HepG2 (cell line): ENCODE results near the gene CDH1. TPM values are rescaled to one million over a fixed set of nuclear protein-coding genes. Genes with fewer than 3 reads are reported as not detected.

Source experiments
- KAT7 ChIP-seq: IDR thresholded peaks from 2 replicates; pipeline ENCODE4 v1.6.1; 2018; ENCODE audit warnings: borderline replicate concordance, missing compliant biosample characterization
- NCOA5 ChIP-seq: sonication (generic); formaldehyde crosslinking; IDR thresholded peaks from 2 replicates; pipeline ENCODE4 v1.4.0; 2020; ENCODE audit warnings: missing genetic modification reagents
- PHF20 ChIP-seq: sonication (generic); formaldehyde crosslinking; IDR thresholded peaks from 2 replicates; pipeline ENCODE4 v1.5.0; 2020; ENCODE audit warnings: mild to moderate bottlenecking, missing genetic modification reagents
- PHF21A ChIP-seq: sonication (generic); formaldehyde crosslinking; IDR thresholded peaks from 2 replicates; pipeline ENCODE4 v1.5.0; 2020; ENCODE audit warnings: mild to moderate bottlenecking, missing genetic modification reagents
- RORA ChIP-seq: sonication (generic); formaldehyde crosslinking; IDR thresholded peaks from 2 replicates; pipeline ENCODE4 v1.5.0; 2020; ENCODE audit warnings: mild to moderate bottlenecking, missing genetic modification reagents, moderate library complexity
- SRSF1 ChIP-seq: fragments of 200-400 bp; formaldehyde crosslinking; optimal IDR thresholded peaks from 2 replicates; pipeline ENCODE3; 2017; ENCODE audit warnings: mild to moderate bottlenecking, low read depth, low read length, moderate library complexity
- ZC3H13 ChIP-seq: sonication (generic); formaldehyde crosslinking; IDR thresholded peaks from 2 replicates; pipeline ENCODE4 v1.8.1; 2023; ENCODE audit warnings: mild to moderate bottlenecking, missing genetic modification reagents, moderate library complexity
- ZNF496 ChIP-seq: sonication (generic); formaldehyde crosslinking; IDR thresholded peaks from 2 replicates; pipeline ENCODE4 v1.8.1; 2023; ENCODE audit warnings: mild to moderate bottlenecking, moderate library complexity, missing genetic modification reagents; ENCODE audit not compliant: insufficient replicate concordance
- ZNF543 ChIP-seq: sonication (generic); formaldehyde crosslinking; IDR thresholded peaks from 2 replicates; pipeline ENCODE4 v1.4.0; 2020; ENCODE audit warnings: mild to moderate bottlenecking, missing genetic modification reagents
- ZNF549 ChIP-seq: sonication (generic); formaldehyde crosslinking; IDR thresholded peaks from 2 replicates; pipeline ENCODE4 v1.5.0; 2020; ENCODE audit warnings: missing genetic modification reagents
- ZNF703 ChIP-seq: sonication (generic); formaldehyde crosslinking; IDR thresholded peaks from 2 replicates; pipeline ENCODE4 v1.5.1; 2020; ENCODE audit warnings: missing genetic modification reagents, mild to moderate bottlenecking, moderate library complexity, borderline replicate concordance
- ZNF709 ChIP-seq: sonication (generic); formaldehyde crosslinking; IDR thresholded peaks from 2 replicates; pipeline ENCODE4 v1.5.0; 2020; ENCODE audit warnings: mild to moderate bottlenecking, missing genetic modification reagents
- ZNF720 ChIP-seq: sonication (generic); formaldehyde crosslinking; IDR thresholded peaks from 2 replicates; pipeline ENCODE4 v1.4.0; 2020; ENCODE audit warnings: missing genetic modification reagents
- ZSCAN9 ChIP-seq: IDR thresholded peaks from 2 replicates; pipeline ENCODE4 v1.6.1; 2016; ENCODE audit warnings: borderline replicate concordance
- polyA plus RNA-seq, 8 experiments: library from polyadenylated mRNA; depleted of rRNA in 3 of 8; stranded (reverse) in 7 of 8; unstranded in 1 of 8; fragments of >200 nt; fragmentation: Illumina TruSeq in 4 of 8; extraction: Trizol in 4 of 8; gene quantifications; 2 replicates each; pipeline versions ENCODE4 v1.2.1 to v1.2.3, GENCODE V29; 2011 to 2016; ENCODE audit warnings: low read depth in 4 of 8, missing spikeins in 1 of 8, mixed read lengths in 1 of 8; ENCODE audit not compliant: insufficient read depth in 1 of 8
- total RNA-seq, 5 experiments: library from RNA; depleted of rRNA; stranded (reverse); fragments of >200 nt; fragmentation: Illumina TruSeq; extraction: Trizol; gene quantifications; 2 replicates each; pipeline ENCODE4 v1.2.3, GENCODE V29; 2016; ENCODE audit warnings: low read depth in 1 of 5
- TF ChIP-seq, protein P1 (sequence below): sonication (generic); formaldehyde crosslinking; IDR thresholded peaks from 2 replicates; pipeline ENCODE4 v1.5.0; 2020; ENCODE audit warnings: mild to moderate bottlenecking, missing genetic modification reagents
- TF ChIP-seq, protein P2 (sequence below): sonication (generic); formaldehyde crosslinking; IDR thresholded peaks from 2 replicates; pipeline ENCODE4 v1.9.0; 2021; ENCODE audit warnings: missing genetic modification reagents, borderline replicate concordance
- TF ChIP-seq, protein P3 (sequence below): sonication (generic); formaldehyde crosslinking; IDR thresholded peaks from 2 replicates; pipeline ENCODE4 v1.4.0; 2020; ENCODE audit warnings: missing genetic modification reagents

Gene CDH1
- total and polyA plus RNA-seq, 2 of the 13 experiments (the other 11 are each of a cell fraction or from before 2014, with no cell fraction given) = 0.95 to 9.8 TPM

DNA sequence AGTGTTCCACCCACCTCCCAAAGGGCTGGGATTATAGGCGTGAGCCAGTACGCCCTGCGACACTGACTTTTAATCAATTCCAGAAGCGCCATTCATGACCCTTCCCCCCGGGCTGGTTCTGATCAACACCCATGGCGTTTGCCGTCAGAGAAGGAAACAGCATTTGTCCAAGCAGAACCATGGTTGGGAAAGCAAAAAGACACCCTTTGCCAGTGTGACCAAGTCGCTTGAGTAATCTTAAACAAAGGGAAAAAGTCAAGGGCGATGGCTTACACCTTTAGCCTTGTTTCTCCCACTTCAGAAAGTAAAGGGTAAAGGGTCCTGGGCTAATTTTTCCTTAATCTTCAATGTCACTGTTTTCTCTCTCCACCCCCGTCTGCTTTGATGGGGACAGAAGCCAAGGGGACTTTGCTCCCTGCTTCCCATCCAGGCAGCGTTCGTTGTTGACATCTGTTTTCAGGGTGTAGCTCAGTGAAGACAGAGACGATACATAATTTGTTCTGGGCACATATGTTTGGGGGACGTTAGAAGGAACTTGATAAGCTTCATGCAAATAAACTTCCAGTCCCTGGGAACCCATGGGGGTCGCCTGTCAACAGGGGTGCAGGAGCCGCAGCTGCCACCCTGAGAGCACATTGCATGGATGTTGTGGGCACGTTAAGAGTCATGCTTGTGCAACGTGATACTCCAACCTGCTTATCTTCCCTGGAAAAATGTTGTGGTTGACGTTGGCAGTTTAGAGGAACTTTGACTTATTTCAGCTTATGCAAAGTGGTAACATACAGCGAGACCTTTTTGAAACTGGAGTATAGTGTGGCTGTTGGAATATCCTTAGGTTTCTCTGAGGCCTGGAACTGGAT is 55.6 kb downstream of the CDH1 start (continued):
- TF ChIP-seq, protein P1, sequence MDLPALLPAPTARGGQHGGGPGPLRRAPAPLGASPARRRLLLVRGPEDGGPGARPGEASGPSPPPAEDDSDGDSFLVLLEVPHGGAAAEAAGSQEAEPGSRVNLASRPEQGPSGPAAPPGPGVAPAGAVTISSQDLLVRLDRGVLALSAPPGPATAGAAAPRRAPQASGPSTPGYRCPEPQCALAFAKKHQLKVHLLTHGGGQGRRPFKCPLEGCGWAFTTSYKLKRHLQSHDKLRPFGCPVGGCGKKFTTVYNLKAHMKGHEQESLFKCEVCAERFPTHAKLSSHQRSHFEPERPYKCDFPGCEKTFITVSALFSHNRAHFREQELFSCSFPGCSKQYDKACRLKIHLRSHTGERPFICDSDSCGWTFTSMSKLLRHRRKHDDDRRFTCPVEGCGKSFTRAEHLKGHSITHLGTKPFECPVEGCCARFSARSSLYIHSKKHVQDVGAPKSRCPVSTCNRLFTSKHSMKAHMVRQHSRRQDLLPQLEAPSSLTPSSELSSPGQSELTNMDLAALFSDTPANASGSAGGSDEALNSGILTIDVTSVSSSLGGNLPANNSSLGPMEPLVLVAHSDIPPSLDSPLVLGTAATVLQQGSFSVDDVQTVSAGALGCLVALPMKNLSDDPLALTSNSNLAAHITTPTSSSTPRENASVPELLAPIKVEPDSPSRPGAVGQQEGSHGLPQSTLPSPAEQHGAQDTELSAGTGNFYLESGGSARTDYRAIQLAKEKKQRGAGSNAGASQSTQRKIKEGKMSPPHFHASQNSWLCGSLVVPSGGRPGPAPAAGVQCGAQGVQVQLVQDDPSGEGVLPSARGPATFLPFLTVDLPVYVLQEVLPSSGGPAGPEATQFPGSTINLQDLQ (CRISPR knock-in tag) = 0 out of 2 replicates have a peak, but pooled peaks have one; percentile 60
- TF ChIP-seq, protein P2, sequence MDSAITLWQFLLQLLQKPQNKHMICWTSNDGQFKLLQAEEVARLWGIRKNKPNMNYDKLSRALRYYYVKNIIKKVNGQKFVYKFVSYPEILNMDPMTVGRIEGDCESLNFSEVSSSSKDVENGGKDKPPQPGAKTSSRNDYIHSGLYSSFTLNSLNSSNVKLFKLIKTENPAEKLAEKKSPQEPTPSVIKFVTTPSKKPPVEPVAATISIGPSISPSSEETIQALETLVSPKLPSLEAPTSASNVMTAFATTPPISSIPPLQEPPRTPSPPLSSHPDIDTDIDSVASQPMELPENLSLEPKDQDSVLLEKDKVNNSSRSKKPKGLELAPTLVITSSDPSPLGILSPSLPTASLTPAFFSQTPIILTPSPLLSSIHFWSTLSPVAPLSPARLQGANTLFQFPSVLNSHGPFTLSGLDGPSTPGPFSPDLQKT (CRISPR knock-in tag) = no peak
- TF ChIP-seq ZNF496 (CRISPR knock-in tag) (no peak), ZNF720 (CRISPR knock-in tag) (0 out of 2 replicates have a peak, but pooled peaks have one; percentile 16), ZNF543 (CRISPR knock-in tag) (no peak), PHF20 (CRISPR knock-in tag) (no peak), ZNF709 (CRISPR knock-in tag) (peak; percentile 65), ZC3H13 (no peak), ZNF703 (CRISPR knock-in tag) (peak; percentile 94; the same call in 1 of the 2 replicates), NCOA5 (CRISPR knock-in tag) (peak; percentile 60; the same call in 1 of the 2 replicates), RORA (CRISPR knock-in tag) (peak; percentile 86; the same call in 1 of the 2 replicates), KAT7 (CRISPR knock-in tag) (0 out of 2 replicates have a peak, but pooled peaks have one; percentile 18), ZSCAN9 (CRISPR knock-in tag) (peak; percentile 63; the same call in 1 of the 2 replicates), ZNF549 (no peak), PHF21A (CRISPR knock-in tag) (peak; percentile 98), SRSF1 (no peak)
- TF ChIP-seq, protein P3, sequence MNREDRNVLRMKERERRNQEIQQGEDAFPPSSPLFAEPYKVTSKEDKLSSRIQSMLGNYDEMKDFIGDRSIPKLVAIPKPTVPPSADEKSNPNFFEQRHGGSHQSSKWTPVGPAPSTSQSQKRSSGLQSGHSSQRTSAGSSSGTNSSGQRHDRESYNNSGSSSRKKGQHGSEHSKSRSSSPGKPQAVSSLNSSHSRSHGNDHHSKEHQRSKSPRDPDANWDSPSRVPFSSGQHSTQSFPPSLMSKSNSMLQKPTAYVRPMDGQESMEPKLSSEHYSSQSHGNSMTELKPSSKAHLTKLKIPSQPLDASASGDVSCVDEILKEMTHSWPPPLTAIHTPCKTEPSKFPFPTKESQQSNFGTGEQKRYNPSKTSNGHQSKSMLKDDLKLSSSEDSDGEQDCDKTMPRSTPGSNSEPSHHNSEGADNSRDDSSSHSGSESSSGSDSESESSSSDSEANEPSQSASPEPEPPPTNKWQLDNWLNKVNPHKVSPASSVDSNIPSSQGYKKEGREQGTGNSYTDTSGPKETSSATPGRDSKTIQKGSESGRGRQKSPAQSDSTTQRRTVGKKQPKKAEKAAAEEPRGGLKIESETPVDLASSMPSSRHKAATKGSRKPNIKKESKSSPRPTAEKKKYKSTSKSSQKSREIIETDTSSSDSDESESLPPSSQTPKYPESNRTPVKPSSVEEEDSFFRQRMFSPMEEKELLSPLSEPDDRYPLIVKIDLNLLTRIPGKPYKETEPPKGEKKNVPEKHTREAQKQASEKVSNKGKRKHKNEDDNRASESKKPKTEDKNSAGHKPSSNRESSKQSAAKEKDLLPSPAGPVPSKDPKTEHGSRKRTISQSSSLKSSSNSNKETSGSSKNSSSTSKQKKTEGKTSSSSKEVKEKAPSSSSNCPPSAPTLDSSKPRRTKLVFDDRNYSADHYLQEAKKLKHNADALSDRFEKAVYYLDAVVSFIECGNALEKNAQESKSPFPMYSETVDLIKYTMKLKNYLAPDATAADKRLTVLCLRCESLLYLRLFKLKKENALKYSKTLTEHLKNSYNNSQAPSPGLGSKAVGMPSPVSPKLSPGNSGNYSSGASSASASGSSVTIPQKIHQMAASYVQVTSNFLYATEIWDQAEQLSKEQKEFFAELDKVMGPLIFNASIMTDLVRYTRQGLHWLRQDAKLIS (CRISPR knock-in tag) = no peak
